Mesendoderm (in vitro differentiated cells): Measurements from ENCODE around the gene FXYD6.

Source experiments
- DNase-seq: peaks from one replicate; pipeline ENCODE4 v3.0.0; 2013
- H2AK5ac ChIP-seq: 2 replicates; pipeline ENCODE4 v1.6.1; 2013; ENCODE audit warnings: low read length, inconsistent platforms
- H2BK120ac ChIP-seq: 2 replicates; pipeline ENCODE4 v1.6.1; 2013; ENCODE audit warnings: low read depth, mild to moderate bottlenecking, low read length, moderate library complexity, mixed read lengths
- H2BK15ac ChIP-seq: replicated peaks from 2 replicates; pipeline ENCODE4 v1.6.1; 2013; ENCODE audit warnings: low read depth, mild to moderate bottlenecking, moderate library complexity
- H2BK5ac ChIP-seq: 2 replicates; pipeline ENCODE4 v1.6.1; 2013; ENCODE audit warnings: low read length, inconsistent platforms
- H3K18ac ChIP-seq: 2 replicates; pipeline ENCODE4 v1.6.1; 2013; ENCODE audit warnings: mild to moderate bottlenecking, low read length, mixed read lengths
- H3K23ac ChIP-seq: one replicate; pipeline ENCODE4 v1.6.1; 2013; ENCODE audit warnings: low read length
- H3K27ac ChIP-seq: 2 replicates; pipeline ENCODE4 v1.5.1; 2013; ENCODE audit warnings: low read depth, mild to moderate bottlenecking, inconsistent platforms, low read length, moderate library complexity
- H3K27me3 ChIP-seq: 2 replicates; pipeline ENCODE4 v1.6.1; 2013; ENCODE audit warnings: low read length, control low read depth, mild to moderate bottlenecking, inconsistent platforms; ENCODE audit not compliant: insufficient read depth, poor library complexity
- H3K36me3 ChIP-seq: 2 replicates; pipeline ENCODE4 v1.6.1; 2013; ENCODE audit warnings: low read length, inconsistent platforms; ENCODE audit not compliant: control insufficient read depth, insufficient read depth
- H3K4ac ChIP-seq: one replicate; pipeline ENCODE4 v1.6.1; 2013; ENCODE audit warnings: low read depth, mild to moderate bottlenecking, low read length, moderate library complexity
- H3K4me1 ChIP-seq: 2 replicates; pipeline ENCODE4 v1.6.1; 2013; ENCODE audit warnings: low read depth, low read length, inconsistent platforms; ENCODE audit not compliant: control insufficient read depth
- H3K4me2 ChIP-seq: 2 replicates; pipeline ENCODE4 v1.6.1; 2013; ENCODE audit warnings: low read length
- H3K4me3 ChIP-seq: 2 replicates; pipeline ENCODE4 v1.5.1; 2013; ENCODE audit warnings: mild to moderate bottlenecking, low read length
- H3K56ac ChIP-seq: one replicate; pipeline ENCODE4 v1.6.1; 2013; ENCODE audit warnings: low read length
- H3K79me1 ChIP-seq: 2 replicates; pipeline ENCODE4 v1.6.1; 2013; ENCODE audit warnings: low read length, inconsistent platforms
- H3K79me2 ChIP-seq: 2 replicates; pipeline ENCODE4 v1.6.1; 2013; ENCODE audit warnings: mild to moderate bottlenecking, low read length; ENCODE audit not compliant: control insufficient read depth, insufficient read depth
- H3K9ac ChIP-seq: 2 replicates; pipeline ENCODE4 v1.6.1; 2013; ENCODE audit warnings: low read length, inconsistent platforms
- H4K5ac ChIP-seq: one replicate; pipeline ENCODE4 v1.6.1; 2013; ENCODE audit warnings: low read length
- H4K8ac ChIP-seq: one replicate; pipeline ENCODE4 v1.6.1; 2013; ENCODE audit warnings: low read depth, mild to moderate bottlenecking, control low read depth, low read length, moderate library complexity
- WGBS: extraction: QIAGEN DNeasy Blood & Tissue Kit; methylation state at CpG from one replicate; pipeline ENCODE4 v1.1.7; 2013; ENCODE audit warnings: low lambda C conversion rate, missing lambda C conversion rate; ENCODE audit not compliant: insufficient coverage; ENCODE audit errors: extremely low coverage; 5-methylcytosine and 5-hydroxymethylcytosine counted together

FXYD6 gene

DNA sequence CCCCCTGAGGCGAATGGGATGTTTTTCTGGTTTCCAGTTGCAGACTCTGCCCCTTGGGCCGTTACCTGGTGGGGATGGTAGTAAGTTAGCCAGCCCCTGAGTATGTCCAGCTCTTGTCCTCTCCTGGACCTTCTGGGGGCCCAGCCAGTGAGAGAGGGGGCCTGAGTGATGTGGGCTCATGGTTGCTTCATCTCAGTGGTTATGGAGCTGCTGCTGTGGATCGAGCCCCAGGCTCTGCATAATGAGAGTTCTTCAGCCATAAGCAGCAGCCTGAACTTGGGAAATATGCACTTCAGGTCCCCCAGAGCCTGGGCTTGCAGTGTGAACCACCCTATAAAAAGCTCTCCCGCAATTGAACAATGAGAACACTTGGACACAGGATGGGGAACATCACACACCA, 46.8 kb upstream of the FXYD6 start:
- Histone ChIP-seq H3K18ac (no peak overlapping the region), H2BK120ac (no peak overlapping the region), H3K4ac (no peak overlapping the region), H3K79me2 (no peaks in the 10 kb centered on the region), H3K79me1 (no peaks in the 10 kb centered on the region), H3K4me2 (no peak overlapping the region), H3K56ac (no peak overlapping the region), H3K27ac (no peak overlapping the region), H3K23ac (no peak overlapping the region), H2AK5ac (no peak overlapping the region), H3K4me1 (peaks cover under 1% of the 10 kb centered on the region), H3K9ac (no peak overlapping the region), H3K36me3 (no peaks in the 10 kb centered on the region), H4K8ac (no peak overlapping the region), H2BK5ac (no peak overlapping the region), H3K4me3 (no peak overlapping the region), H2BK15ac (no peak overlapping the region), H3K27me3 (no peaks in the 10 kb centered on the region), H4K5ac (no peak overlapping the region)
- DNase-seq: no peak
- WGBS: no CpG with 5 or more reads among the region's 4 CpGs

DNA sequence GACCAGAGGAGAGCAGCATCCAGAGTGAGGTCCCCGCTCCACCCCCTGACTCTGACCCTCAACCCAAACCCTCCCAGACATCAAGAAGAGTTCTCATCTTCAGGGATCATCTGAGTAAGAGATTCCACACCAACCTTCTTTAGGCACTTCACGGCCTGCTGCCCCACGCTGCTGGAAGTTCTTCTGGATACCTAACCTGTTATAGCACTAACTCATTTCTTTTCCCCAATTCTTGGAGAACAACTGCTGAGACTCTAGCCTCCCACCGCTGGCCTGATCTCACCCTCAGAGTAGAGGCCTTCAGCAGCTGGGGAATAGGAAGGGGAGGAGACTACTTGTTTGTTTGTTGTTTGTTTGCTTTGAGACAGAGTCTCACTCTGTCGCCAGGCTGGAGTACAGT, 45.4 kb upstream of the FXYD6 start:
- DNase-seq: no peak
- H3K79me1 ChIP-seq: no peaks in the 10 kb centered on the region
- no peaks in the 10 kb centered on the region for H3K27me3 ChIP-seq
- H3K4me2 ChIP-seq: no peak overlapping the region
- no peaks in the 10 kb centered on the region for H3K4me1 ChIP-seq
- no peak overlapping the region for H3K4ac ChIP-seq
- no peak overlapping the region for H3K56ac ChIP-seq
- H3K27ac ChIP-seq: no peak overlapping the region
- H3K23ac ChIP-seq: no peak overlapping the region
- no peaks in the 10 kb centered on the region for H3K36me3 ChIP-seq
- H3K79me2 ChIP-seq: no peaks in the 10 kb centered on the region
- H3K4me3 ChIP-seq: no peak overlapping the region
- H2AK5ac ChIP-seq: no peak overlapping the region
- no CpG with 5 or more reads among the region's 5 CpGs for WGBS
- H2BK120ac ChIP-seq: no peak overlapping the region
- H2BK15ac ChIP-seq: no peak overlapping the region
- no peak overlapping the region for H4K5ac ChIP-seq
- no peak overlapping the region for H4K8ac ChIP-seq
- no peak overlapping the region for H3K9ac ChIP-seq
- H3K18ac ChIP-seq: no peak overlapping the region
- H2BK5ac ChIP-seq: no peak overlapping the region

DNA sequence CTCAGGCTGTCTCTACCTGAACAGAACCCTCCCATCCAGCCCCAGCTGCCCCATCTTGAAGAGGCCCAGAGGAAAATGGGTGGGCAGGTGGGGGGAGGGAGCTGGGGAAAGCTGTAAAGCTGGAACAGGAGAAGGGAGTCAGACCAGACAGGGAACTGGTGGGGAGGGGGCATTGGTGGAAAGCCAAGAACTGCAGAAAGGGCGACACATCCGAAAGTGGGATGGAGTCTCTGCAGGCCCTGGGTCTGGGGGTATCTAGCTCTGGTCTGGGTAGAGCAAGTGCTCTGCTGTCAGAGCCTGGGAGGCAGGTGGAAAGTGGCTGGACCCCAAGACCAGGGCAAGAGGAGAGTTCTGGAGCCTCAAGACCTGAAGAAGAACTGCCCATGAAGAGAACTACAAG, 45.0 kb upstream of the FXYD6 start:
- Histone ChIP-seq H3K79me2 (no peaks in the 10 kb centered on the region), H2BK120ac (no peak overlapping the region), H3K56ac (no peak overlapping the region), H3K27me3 (no peaks in the 10 kb centered on the region), H3K9ac (no peak overlapping the region), H4K5ac (no peak overlapping the region), H3K4me2 (no peak overlapping the region), H3K23ac (no peak overlapping the region), H3K36me3 (no peaks in the 10 kb centered on the region), H4K8ac (no peak overlapping the region), H2AK5ac (no peak overlapping the region), H2BK15ac (no peak overlapping the region), H3K4me3 (no peak overlapping the region), H3K79me1 (no peaks in the 10 kb centered on the region), H3K27ac (no peak overlapping the region), H2BK5ac (no peak overlapping the region), H3K18ac (no peak overlapping the region), H3K4ac (no peak overlapping the region), H3K4me1 (no peaks in the 10 kb centered on the region)
- DNase-seq: no peak
- no CpG with 5 or more reads among the region's 2 CpGs for WGBS

DNA sequence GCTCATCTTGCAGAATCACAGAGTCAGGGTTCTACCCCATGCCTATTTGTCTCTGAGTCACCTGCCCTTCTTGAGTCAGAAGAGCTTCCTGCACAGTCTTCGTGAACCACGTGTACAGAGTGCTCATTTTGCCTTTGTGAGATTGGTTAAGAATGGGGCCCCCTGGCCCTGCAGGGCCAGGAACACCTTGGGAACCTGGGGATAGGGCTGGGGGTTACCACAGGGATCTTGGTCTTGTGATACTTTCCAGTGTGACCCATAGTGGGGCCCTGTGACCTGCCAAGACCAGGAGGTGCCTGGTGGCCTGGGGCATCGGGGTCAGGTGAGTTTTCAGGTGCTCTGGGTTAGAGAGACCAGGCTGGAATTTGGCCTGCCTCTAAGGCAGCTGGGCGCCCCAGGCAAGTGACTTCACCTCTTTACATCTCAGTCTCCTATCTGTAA, 43.3 kb upstream of the FXYD6 start:
- no peak overlapping the region for H3K27ac ChIP-seq
- H4K5ac ChIP-seq: no peak overlapping the region
- H2BK15ac ChIP-seq: no peak overlapping the region
- H2BK5ac ChIP-seq: no peak overlapping the region
- no peak overlapping the region for H2BK120ac ChIP-seq
- no peak overlapping the region for H4K8ac ChIP-seq
- no peak overlapping the region for H3K23ac ChIP-seq
- H3K4ac ChIP-seq: no peak overlapping the region
- no peaks in the 10 kb centered on the region for H3K27me3 ChIP-seq
- H3K4me3 ChIP-seq: no peak overlapping the region
- H3K9ac ChIP-seq: no peak overlapping the region
- H2AK5ac ChIP-seq: no peak overlapping the region
- H3K36me3 ChIP-seq: no peaks in the 10 kb centered on the region
- no peak overlapping the region for H3K56ac ChIP-seq
- WGBS: no CpG with 5 or more reads among the region's 4 CpGs
- H3K4me2 ChIP-seq: no peak overlapping the region
- no peak for DNase-seq
- no peak overlapping the region for H3K18ac ChIP-seq
- no peaks in the 10 kb centered on the region for H3K79me1 ChIP-seq
- no peaks in the 10 kb centered on the region for H3K79me2 ChIP-seq
- H3K4me1 ChIP-seq: no peaks in the 10 kb centered on the region

DNA sequence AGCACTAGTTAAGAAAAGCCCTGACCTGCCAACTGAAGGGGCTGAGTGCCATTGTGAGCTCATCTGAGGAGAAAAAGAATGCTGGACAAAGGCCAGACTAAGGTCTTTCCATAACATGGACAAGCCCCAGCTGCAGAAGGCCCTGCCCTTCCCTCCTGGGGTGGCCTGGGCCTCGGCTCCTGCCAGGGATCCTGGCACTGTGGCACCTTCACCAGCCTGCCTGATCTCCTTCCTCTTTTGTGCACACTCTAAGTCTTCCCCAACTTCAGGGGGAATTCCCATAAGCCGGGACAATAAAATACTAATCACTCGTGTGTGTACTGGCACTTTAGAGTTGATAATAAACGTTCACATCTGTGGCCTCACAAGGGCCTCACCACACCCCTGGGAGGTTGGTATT, 42.9 kb upstream of the FXYD6 start:
- no peak overlapping the region for H3K23ac ChIP-seq
- no peak overlapping the region for H2BK15ac ChIP-seq
- no peak overlapping the region for H3K27ac ChIP-seq
- no peak overlapping the region for H3K4me3 ChIP-seq
- no peak overlapping the region for H4K5ac ChIP-seq
- H3K18ac ChIP-seq: no peak overlapping the region
- no peaks in the 10 kb centered on the region for H3K79me2 ChIP-seq
- H2BK120ac ChIP-seq: no peak overlapping the region
- no peak overlapping the region for H3K9ac ChIP-seq
- no peak overlapping the region for H4K8ac ChIP-seq
- H3K79me1 ChIP-seq: no peaks in the 10 kb centered on the region
- WGBS: no CpG with 5 or more reads among the region's 4 CpGs
- no peak overlapping the region for H2BK5ac ChIP-seq
- no peak overlapping the region for H3K4ac ChIP-seq
- DNase-seq: no peak
- no peak overlapping the region for H3K4me2 ChIP-seq
- H3K36me3 ChIP-seq: no peaks in the 10 kb centered on the region
- no peaks in the 10 kb centered on the region for H3K27me3 ChIP-seq
- H3K4me1 ChIP-seq: no peaks in the 10 kb centered on the region
- no peak overlapping the region for H2AK5ac ChIP-seq
- no peak overlapping the region for H3K56ac ChIP-seq

DNA sequence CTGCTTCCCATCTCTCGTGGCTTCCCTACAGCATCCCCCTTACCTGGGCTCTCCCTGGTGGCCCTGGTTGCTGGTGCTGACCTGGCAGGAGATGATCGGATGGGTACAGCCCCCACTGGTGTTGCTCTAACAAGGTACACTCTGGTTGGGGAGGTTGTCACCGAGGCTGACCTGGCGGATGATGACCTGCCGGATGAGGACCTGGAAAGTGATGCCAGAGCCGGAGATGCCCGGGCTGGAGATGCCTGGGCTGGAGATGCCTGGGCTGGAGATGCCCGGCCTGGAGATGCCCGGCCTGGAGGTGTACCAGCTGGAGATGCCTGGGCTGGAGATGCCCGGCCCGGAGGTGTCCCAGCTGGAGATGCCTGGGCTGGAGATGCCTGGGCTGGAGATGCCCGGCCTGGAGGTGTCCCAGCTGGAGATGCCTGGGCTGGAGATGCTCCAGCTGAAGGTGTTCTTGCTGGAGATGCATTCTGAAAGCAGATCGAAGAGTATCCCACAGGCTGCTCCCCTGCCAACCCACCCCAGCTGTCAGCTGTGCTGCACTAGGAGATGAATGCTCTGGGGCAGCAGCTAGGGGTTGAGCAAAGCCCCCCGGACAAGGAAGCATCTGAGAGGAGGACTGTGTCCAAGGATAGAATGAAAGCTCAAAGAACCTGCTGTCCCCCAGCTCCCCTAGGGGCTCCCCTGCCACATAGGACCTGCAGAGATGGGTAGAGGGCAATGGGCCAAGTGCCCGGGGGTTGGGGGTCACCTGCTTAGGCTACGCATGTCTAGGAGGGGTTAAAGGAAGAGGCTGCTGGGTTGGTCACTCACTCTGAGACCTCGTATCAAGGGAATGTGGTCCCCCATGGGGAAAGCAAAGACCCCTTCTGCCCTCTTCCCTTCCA, 42.2 kb upstream of the FXYD6 start:
- H3K9ac ChIP-seq: no peak overlapping the region
- no peak overlapping the region for H3K18ac ChIP-seq
- H4K8ac ChIP-seq: no peak overlapping the region
- H3K79me2 ChIP-seq: no peaks in the 10 kb centered on the region
- H3K79me1 ChIP-seq: no peaks in the 10 kb centered on the region
- no peak overlapping the region for H3K27ac ChIP-seq
- no peak overlapping the region for H4K5ac ChIP-seq
- no peak overlapping the region for H2BK120ac ChIP-seq
- no peak for DNase-seq
- no peak overlapping the region for H2BK5ac ChIP-seq
- H3K56ac ChIP-seq: no peak overlapping the region
- no peak overlapping the region for H3K4ac ChIP-seq
- no CpG with 5 or more reads among the region's 17 CpGs for WGBS
- no peak overlapping the region for H3K4me3 ChIP-seq
- no peak overlapping the region for H2BK15ac ChIP-seq
- no peak overlapping the region for H2AK5ac ChIP-seq
- no peak overlapping the region for H3K4me2 ChIP-seq
- no peaks in the 10 kb centered on the region for H3K27me3 ChIP-seq
- H3K23ac ChIP-seq: no peak overlapping the region
- no peaks in the 10 kb centered on the region for H3K4me1 ChIP-seq
- no peaks in the 10 kb centered on the region for H3K36me3 ChIP-seq
